ENCODE measurements around the gene SEMA3G. TPM values are rescaled to one million over a fixed set of nuclear protein-coding genes. Genes with fewer than 3 reads are reported as not detected.

Gene SEMA3G
- total RNA-seq, 1 experiment from 2014 or later, result 0.07 TPM

DNA sequence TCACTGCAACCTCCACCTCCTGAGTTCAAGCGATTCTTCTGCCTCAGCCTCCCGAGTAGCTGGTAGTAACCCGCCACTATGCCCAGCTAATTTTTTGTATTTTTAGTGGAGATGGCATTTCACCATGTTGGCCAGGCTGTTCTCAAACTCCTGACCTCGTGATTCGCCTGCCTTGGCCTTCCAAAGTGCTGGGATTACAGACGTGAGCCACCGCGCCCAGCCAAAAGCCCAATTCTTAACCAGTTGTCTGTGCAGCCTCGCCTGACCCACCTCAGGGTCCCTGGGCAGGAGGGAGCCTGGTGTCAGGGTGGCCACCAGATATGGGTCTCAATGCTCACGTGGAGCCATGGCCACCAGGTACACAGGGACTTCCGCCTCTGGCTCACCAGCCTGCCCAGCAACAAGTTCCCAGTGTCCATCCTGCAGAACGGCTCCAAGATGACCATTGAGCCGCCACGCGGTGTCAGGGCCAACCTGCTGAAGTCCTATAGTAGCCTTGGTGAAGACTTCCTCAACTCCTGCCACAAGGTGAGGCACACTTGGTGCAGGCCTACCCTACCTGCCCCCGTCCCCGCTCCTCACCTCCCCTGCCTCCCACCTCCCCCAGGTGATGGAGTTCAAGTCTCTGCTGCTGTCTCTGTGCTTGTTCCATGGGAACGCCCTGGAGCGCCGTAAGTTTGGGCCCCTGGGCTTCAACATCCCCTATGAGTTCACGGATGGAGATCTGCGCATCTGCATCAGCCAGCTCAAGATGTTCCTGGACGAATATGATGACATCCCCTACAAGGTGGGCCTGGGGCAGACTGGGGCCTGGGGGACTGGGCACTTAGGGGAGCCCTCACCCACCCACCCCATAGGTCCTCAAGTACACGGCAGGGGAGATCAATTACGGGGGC, 48.6 kb downstream of the SEMA3G start:
- no peak for DNase-seq (ENCODE audit: low read depth)

GRCh38 chr3:52395503-52395865, 49.4 kb downstream of the SEMA3G start:
- DNase-seq (ENCODE audit: low read depth), result no peak

GRCh38 chr3:52394751-52395502, 50.0 kb downstream of the SEMA3G start:
- DNase-seq (ENCODE audit: low read depth), result no peak

DNA sequence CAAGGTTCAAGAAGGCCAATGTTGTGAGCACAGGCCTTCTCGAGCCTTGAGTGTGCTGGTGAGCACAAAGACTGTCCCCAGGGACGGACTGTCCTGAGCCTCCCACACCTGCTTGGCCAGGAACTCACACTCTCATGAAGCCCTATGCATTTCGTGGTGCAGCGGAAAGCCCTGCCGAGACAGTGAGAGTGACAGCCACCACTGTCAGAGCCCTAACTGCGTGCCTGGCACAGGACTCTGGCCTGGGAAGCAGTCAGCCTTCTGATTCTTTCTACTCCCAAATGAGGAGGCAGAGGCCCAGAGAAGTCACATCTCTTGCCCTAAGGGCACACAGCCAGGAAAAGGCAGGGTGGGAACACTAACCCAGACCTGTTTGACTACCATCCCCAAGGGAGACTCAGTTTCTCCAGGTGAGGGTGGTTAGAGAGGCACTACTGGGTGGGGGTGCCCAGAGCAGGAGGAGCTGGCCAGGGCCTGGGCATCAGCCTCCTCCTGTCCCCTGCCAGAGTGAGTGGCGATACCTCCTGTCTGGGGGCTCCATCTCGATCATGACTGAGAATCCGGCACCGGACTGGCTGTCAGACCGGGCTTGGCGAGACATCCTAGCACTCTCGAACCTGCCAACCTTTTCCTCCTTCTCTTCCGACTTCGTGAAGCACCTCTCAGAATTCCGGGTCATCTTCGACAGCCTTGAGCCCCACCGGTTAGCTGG, 50.8 kb downstream of the SEMA3G start:
- DNase-seq (ENCODE audit: low read depth), result no peak

GRCh38 chr3:52393131-52393807, 51.6 kb downstream of the SEMA3G start:
- DNase-seq (ENCODE audit: low read depth), result no peak

DNA sequence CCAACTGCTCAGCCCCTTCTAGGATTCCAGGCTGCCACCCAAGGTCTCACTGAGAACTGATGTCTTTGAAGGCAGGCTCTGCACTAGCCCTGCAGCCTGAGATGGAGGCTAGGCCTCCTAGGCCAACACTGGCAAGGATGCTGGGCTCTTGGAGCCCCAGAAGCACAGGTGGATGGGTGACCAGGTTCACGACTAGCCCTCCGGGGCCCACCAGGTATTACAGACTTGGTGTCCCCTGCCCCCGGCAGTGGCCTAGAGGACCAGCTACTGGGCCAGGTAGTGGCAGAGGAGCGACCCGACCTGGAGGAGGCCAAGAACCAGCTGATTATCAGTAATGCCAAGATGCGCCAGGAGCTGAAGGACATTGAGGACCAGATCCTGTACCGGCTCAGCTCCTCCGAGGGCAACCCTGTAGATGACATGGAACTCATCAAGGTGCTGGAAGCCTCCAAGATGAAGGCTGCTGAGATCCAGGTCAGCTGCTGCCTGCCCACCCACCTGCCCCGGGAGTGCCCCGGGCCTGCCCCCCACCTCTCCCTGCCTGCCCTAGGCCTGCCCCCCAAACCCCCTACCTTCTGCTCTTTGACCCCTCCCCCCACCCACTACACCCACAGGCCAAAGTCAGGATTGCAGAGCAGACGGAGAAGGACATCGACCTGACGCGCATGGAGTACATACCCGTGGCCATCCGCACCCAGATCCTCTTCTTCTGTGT, 52.5 kb downstream of the SEMA3G start:
- no peak for DNase-seq (ENCODE audit: low read depth)

- DNase-seq (ENCODE audit: low read depth), result no peak
These were observed 53.8 kb downstream of the SEMA3G start for GRCh38 chr3:52391096-52391495.

- no peak for DNase-seq (ENCODE audit: low read depth)
These were observed 56.0 kb downstream of the SEMA3G start for GRCh38 chr3:52388933-52389332.

- no peak for DNase-seq (ENCODE audit: low read depth)
These were observed 56.5 kb downstream of the SEMA3G start for GRCh38 chr3:52388348-52388821.

DNA sequence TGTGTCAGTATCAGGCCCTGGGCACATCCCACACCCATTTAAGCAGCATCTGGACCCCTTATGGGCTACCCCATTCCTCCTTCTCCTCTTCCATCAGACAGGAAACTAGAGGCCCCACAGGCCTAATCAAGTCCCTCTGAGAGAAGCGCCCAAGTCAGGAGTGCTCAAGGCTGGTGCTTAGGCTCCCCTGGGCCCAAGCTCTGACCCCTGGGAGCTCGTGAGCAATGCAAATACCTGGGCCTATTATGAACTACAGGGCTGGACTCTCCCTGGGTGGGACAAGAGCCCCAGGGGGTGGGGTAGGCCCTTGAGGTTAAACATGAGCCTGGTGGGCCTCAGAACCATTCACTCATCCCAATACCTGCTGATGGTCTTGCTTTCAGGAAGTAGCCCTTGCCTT, 57.4 kb downstream of the SEMA3G start:
- DNase-seq (ENCODE audit: low read depth), result no peak

DNA sequence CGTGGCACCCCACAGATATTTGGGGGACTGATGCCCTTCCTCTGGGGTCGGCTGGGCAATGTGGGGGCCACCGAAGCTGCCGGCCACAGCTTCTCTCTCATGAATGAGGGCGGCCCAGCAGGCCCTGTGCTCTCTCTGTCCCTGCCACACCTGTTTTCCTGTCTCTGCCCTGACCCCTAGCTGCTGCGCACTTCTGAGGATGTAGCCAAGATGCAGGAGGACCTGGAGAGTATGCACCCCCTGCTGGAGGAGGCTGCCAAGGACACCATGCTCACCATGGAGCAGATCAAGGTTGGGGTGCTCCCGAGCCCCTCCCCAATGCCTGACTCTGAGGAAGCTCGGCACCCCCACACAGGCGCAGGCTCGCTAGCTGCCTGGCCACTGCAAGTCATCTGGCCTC, 59.7 kb downstream of the SEMA3G start:
- peak; percentile 32 for DNase-seq (ENCODE audit: low read depth)

DNA sequence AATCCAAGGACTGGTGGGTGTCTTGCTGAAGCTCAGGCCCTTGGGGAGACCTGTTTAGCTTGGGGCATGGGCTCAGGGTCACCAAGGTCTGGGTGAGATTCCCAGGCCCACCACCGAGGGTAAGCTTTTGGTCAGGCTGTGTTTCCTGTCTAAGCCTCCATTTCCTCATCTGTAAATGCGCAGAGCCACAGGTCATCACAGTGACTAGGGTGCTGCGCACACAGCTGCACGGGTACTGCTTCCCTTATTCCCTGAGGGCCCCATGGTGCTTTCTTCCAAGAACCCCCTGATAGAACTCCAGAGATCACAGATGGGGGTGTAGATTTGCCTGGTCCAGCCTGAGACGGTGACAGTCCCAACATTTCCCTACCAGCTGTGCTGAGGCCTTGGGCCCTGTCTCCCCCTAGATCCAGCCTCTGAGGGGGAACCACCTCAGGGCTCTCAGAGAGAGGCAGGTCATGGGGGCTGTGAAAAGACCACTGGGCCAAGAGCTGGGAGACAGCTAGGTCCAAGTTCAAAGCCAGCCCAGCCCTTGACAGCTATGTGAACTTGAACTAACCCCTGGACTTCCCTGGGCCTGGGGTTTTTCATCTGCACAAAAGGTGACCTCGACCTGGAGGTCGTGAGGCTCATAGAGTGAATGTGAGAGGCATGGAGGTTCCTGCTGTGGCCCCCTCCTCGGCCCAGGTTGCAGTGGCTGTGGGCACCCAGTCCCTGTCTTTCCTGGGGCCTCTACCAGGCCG, 60.7 kb downstream of the SEMA3G start:
- DNase-seq (ENCODE audit: low read depth), result no peak

DNA sequence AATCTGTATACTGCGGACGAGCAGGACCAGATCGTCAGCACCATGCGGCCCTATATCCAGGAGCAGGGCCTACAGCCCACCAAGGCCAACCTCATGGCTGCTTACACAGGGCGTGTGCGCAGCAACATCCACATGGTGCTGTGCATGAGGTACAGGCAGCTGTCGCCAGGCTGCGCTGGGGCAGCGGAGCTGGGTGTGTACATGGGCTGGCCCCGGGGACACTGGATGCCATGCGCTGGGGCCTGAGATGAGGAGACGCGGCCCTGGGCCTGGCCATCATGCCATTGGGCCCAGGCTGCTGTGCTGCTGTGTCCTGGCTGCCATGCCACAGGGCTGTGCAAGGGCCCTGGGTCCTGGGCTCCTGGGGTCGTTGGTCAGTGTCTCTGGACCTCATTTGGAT, 61.5 kb downstream of the SEMA3G start:
- no peak for DNase-seq (ENCODE audit: low read depth)

Other genes starting within 250 kb of the SEMA3G start
- 39.0 and 52.8 TPM in 2 replicates for gene ALAS1, start 246.9 kb downstream of the SEMA3G start, total RNA-seq (2014; rRNA removed; shearing (Covaris generic))
- gene TLR9, start 219.5 kb downstream of the SEMA3G start, total RNA-seq (2014; rRNA removed; shearing (Covaris generic)), result not detected in 2 replicates
- 38.5 and 51.0 TPM in 2 replicates for gene TWF2, start 205.9 kb downstream of the SEMA3G start, total RNA-seq (2014; rRNA removed; shearing (Covaris generic))
- 1.9 and 4.6 TPM in 2 replicates for gene PPM1M, start 199.3 kb downstream of the SEMA3G start, total RNA-seq (2014; rRNA removed; shearing (Covaris generic))
- gene WDR82, start 166.5 kb downstream of the SEMA3G start, total RNA-seq (2014; rRNA removed; shearing (Covaris generic)), result 29.9 and 35.5 TPM in 2 replicates
- 1.6 and 2.8 TPM in 2 replicates for gene GLYCTK, start 157.3 kb downstream of the SEMA3G start, total RNA-seq (2014; rRNA removed; shearing (Covaris generic))
- gene DNAH1, start 128.8 kb downstream of the SEMA3G start, total RNA-seq (2014; rRNA removed; shearing (Covaris generic)), result 0.02 and 0.52 TPM in 2 replicates
- gene BAP1, start 35.1 kb downstream of the SEMA3G start, total RNA-seq (2014; rRNA removed; shearing (Covaris generic)), result 46.8 and 51.8 TPM in 2 replicates
- 0.94 and 5.5 TPM in 2 replicates for gene PHF7, start 34.4 kb downstream of the SEMA3G start, total RNA-seq (2014; rRNA removed; shearing (Covaris generic))
- not detected in 2 replicates for gene TNNC1, start 8.9 kb upstream of the SEMA3G start, total RNA-seq (2014; rRNA removed; shearing (Covaris generic))
- 8.9 and 15.8 TPM in 2 replicates for gene NISCH, start 10.5 kb upstream of the SEMA3G start, total RNA-seq (2014; rRNA removed; shearing (Covaris generic))
- gene STAB1, start 50.2 kb upstream of the SEMA3G start, total RNA-seq (2014; rRNA removed; shearing (Covaris generic)), result 0.05 TPM in 1 of 2 replicates, not detected in the other
- gene NT5DC2, start 88.8 kb upstream of the SEMA3G start, total RNA-seq (2014; rRNA removed; shearing (Covaris generic)), result 36.5 and 50.0 TPM in 2 replicates
- gene UQCC5, start 91.5 kb upstream of the SEMA3G start, total RNA-seq (2014; rRNA removed; shearing (Covaris generic)), result 0.62 and 2.6 TPM in 2 replicates
- gene PBRM1, start 240.8 kb upstream of the SEMA3G start, total RNA-seq (2014; rRNA removed; shearing (Covaris generic)), result 16.6 and 24.5 TPM in 2 replicates
- 85.4 and 114 TPM in 2 replicates for gene GNL3, start 240.9 kb upstream of the SEMA3G start, total RNA-seq (2014; rRNA removed; shearing (Covaris generic))